SK-N-MC (cell line): Measurements from ENCODE around the gene TP73.

Source experiments
- DNase-seq: peaks from one replicate; pipeline ENCODE4 v3.0.0-alpha.2; 2011; ENCODE audit warnings: low read depth, low spot score
- H3K27ac ChIP-seq: fragments of 200-600 bp; sonication (generic); 2 replicates; pipeline ENCODE4 v1.5.1; 2016; ENCODE audit warnings: mixed run types
- H3K36me3 ChIP-seq: fragments of 200-600 bp; sonication (generic); 2 replicates; pipeline ENCODE4 v1.6.1; 2017; ENCODE audit warnings: antibody characterized with exemption, low read length, mixed read lengths; ENCODE audit not compliant: insufficient read depth
- H3K4me3 ChIP-seq: fragments of 200-600 bp; sonication (generic); 2 replicates; pipeline ENCODE4 v1.5.1; 2016
- H3K9ac ChIP-seq: fragments of 200-600 bp; sonication (generic); 2 replicates; pipeline ENCODE4 v1.8.0; 2017; ENCODE audit warnings: mixed run types, mixed read lengths; ENCODE audit not compliant: insufficient read length
- H3K9me3 ChIP-seq: fragments of 200-600 bp; sonication (generic); 2 replicates; pipeline ENCODE4 v1.6.1; 2017; ENCODE audit warnings: low read depth, mild to moderate bottlenecking, antibody characterized with exemption, low read length, moderate library complexity, mixed read lengths
- EZH2 ChIP-seq: fragments of 200-600 bp; sonication (generic); IDR thresholded peaks from one replicate; pipeline ENCODE4 v1.6.1; 2017; ENCODE audit warnings: antibody characterized with exemption
- FOXP2 ChIP-seq: optimal IDR thresholded peaks from 2 replicates; pipeline ENCODE3; 2011; ENCODE audit warnings: mild to moderate bottlenecking, moderate library complexity; ENCODE audit not compliant: insufficient read depth; ENCODE audit errors: extremely low read length, control extremely low read depth
- POLR2AphosphoS5 ChIP-seq: IDR thresholded peaks from 2 replicates; pipeline ENCODE4 v1.6.1; 2012; ENCODE audit warnings: mild to moderate bottlenecking, low read depth, low read length, borderline replicate concordance

TP73 gene

GRCh38 chr1:3644273-3644672 is 8.0 kb upstream of the TP73 start:
- no peak overlapping the region for H3K4me3 ChIP-seq
- H3K9ac ChIP-seq = no peak overlapping the region
- no peaks in the 10 kb centered on the region for H3K9me3 ChIP-seq
- TF ChIP-seq POLR2AphosphoS5 = no peak
- TF ChIP-seq EZH2 = no peak
- TF ChIP-seq FOXP2 = no peak
- DNase-seq = no peak
- H3K36me3 ChIP-seq = peaks cover 17% of the 10 kb centered on the region
- no peak overlapping the region for H3K27ac ChIP-seq

- H3K9me3 ChIP-seq = no peaks in the 10 kb centered on the region
- TF ChIP-seq FOXP2 (no peak), EZH2 (no peak), POLR2AphosphoS5 (no peak)
- no peak overlapping the region for H3K27ac ChIP-seq
- H3K4me3 ChIP-seq = no peak overlapping the region
- no peak for DNase-seq
- H3K9ac ChIP-seq = no peak overlapping the region
- H3K36me3 ChIP-seq = peaks cover 17% of the 10 kb centered on the region
These were observed 7.1 kb upstream of the TP73 start for GRCh38 chr1:3645247-3645646.

GRCh38 chr1:3645666-3646355 is 6.5 kb upstream of the TP73 start:
- no peak for DNase-seq
- H3K4me3 ChIP-seq = no peak overlapping the region
- no peak overlapping the region for H3K9ac ChIP-seq
- H3K27ac ChIP-seq = no peak overlapping the region
- peaks cover 17% of the 10 kb centered on the region for H3K36me3 ChIP-seq
- H3K9me3 ChIP-seq = no peaks in the 10 kb centered on the region
- TF ChIP-seq POLR2AphosphoS5 (no peak), FOXP2 (no peak), EZH2 (no peak)

GRCh38 chr1:3646596-3646995 is 5.7 kb upstream of the TP73 start:
- TF ChIP-seq EZH2 (no peak), FOXP2 (no peak), POLR2AphosphoS5 (no peak)
- Histone ChIP-seq H3K9ac (no peak overlapping the region), H3K36me3 (peaks cover 17% of the 10 kb centered on the region), H3K9me3 (no peaks in the 10 kb centered on the region), H3K27ac (no peak overlapping the region), H3K4me3 (no peak overlapping the region)
- DNase-seq = no peak

- Histone ChIP-seq H3K36me3 (peaks cover 14% of the 10 kb centered on the region), H3K27ac (no peak within 1 kb of the TSS), H3K4me3 (peak within 1 kb of the TSS; percentile 94), H3K9ac (peak within 1 kb of the TSS; percentile 88), H3K9me3 (no peaks in the 10 kb centered on the region)
- peak; percentile 90 for TF ChIP-seq POLR2AphosphoS5
- TF ChIP-seq FOXP2 = no peak
- peak; percentile 56 for DNase-seq
These were observed 2.7 kb upstream of the TP73 start, which contains the start of gene WRAP73 for GRCh38 chr1:3649342-3650247. TSS of gene WRAP73 (minus strand) at chr1:3650103. CDS start at chr1:3649999, 104 bp downstream.

- peak; percentile 1 for DNase-seq
- H3K36me3 ChIP-seq = peaks cover 12% of the 10 kb centered on the region
- H3K9ac ChIP-seq = no peak overlapping the region
- TF ChIP-seq FOXP2 = no peak
- TF ChIP-seq EZH2 = no peak
- TF ChIP-seq POLR2AphosphoS5 = no peak
- no peak overlapping the region for H3K27ac ChIP-seq
- H3K9me3 ChIP-seq = no peaks in the 10 kb centered on the region
- H3K4me3 ChIP-seq = peak overlapping the region; percentile 94
These were observed 1.9 kb upstream of the TP73 start for GRCh38 chr1:3650248-3651025.

- no peak overlapping the region for H3K27ac ChIP-seq
- no peak for DNase-seq
These were observed 1.0 kb upstream of the TP73 start for GRCh38 chr1:3651026-3651929.

More at GRCh38 chr1:3651026-3651929, 1.0 kb upstream of the TP73 start:
- H3K36me3 ChIP-seq = peaks cover 6% of the 10 kb centered on the region
- H3K9me3 ChIP-seq = no peaks in the 10 kb centered on the region
- H3K9ac ChIP-seq = no peak overlapping the region
- TF ChIP-seq EZH2 = no peak
- TF ChIP-seq POLR2AphosphoS5 = no peak
- TF ChIP-seq FOXP2 = no peak
- no peak overlapping the region; the same call in 1 of the 2 replicates for H3K4me3 ChIP-seq
